SU-DHL-6 (cell line): ENCODE measurements around the gene DNAJC11.

Experiments used
- H2AFZ ChIP-seq: fragments of 200-600 bp; sonication (generic); 2 replicates; pipeline ENCODE4 v1.6.1; 2014; ENCODE audit warnings: low read depth, mild to moderate bottlenecking, moderate library complexity, mixed read lengths, antibody characterized with exemption, low read length; ENCODE audit not compliant: severe bottlenecking
- H3F3A ChIP-seq: fragments of 200-600 bp; shearing (Covaris generic); 2 replicates; pipeline ENCODE4 v1.6.0; 2016; ENCODE audit warnings: antibody characterized with exemption, mild to moderate bottlenecking; ENCODE audit not compliant: insufficient read depth
- H3K27ac ChIP-seq: fragments of 200-600 bp; sonication (generic); 2 replicates; pipeline ENCODE4 v1.5.1; 2016; ENCODE audit warnings: low read depth, mild to moderate bottlenecking, low read length, moderate library complexity, mixed read lengths
- H3K27me3 ChIP-seq: fragments of 200-600 bp; sonication (generic), shearing (Covaris generic); 2 replicates; pipeline ENCODE4 v1.6.0; 2014; ENCODE audit warnings: mild to moderate bottlenecking, low read length
- H3K36me3 ChIP-seq: fragments of 200-600 bp; sonication (generic); 2 replicates; pipeline ENCODE4 v1.6.1; 2014; ENCODE audit warnings: mild to moderate bottlenecking, low read length, mixed read lengths
- H3K4me2 ChIP-seq: fragments of 300-600, 200-600 bp; shearing (Covaris generic), sonication (generic); 2 replicates; pipeline ENCODE4 v1.6.0; 2014; ENCODE audit warnings: low read length, low read depth, mild to moderate bottlenecking; ENCODE audit not compliant: poor library complexity, severe bottlenecking
- H3K4me3 ChIP-seq: fragments of 200-600 bp; sonication (generic); 2 replicates; pipeline ENCODE4 v1.5.1; 2014; ENCODE audit warnings: antibody characterized with exemption, low read length, mild to moderate bottlenecking, mixed read lengths; ENCODE audit not compliant: insufficient read depth, poor library complexity, severe bottlenecking
- H3K79me2 ChIP-seq: fragments of 200-600 bp; sonication (generic); 2 replicates; pipeline ENCODE4 v1.6.1; 2014; ENCODE audit warnings: mild to moderate bottlenecking, low read length, moderate library complexity; ENCODE audit not compliant: insufficient read depth
- H3K9ac ChIP-seq: fragments of 200-600 bp; sonication (generic); 2 replicates; pipeline ENCODE4 v1.7.0; 2014; ENCODE audit warnings: mild to moderate bottlenecking, low read length
- H3K9me2 ChIP-seq: fragments of 200-600 bp; sonication (generic); replicated peaks from 2 replicates; pipeline ENCODE4 v1.6.1; 2014; ENCODE audit warnings: low read length; ENCODE audit not compliant: insufficient read depth
- H3K9me3 ChIP-seq: fragments of 200-600 bp; sonication (generic); 2 replicates; pipeline ENCODE4 v1.6.1; 2014; ENCODE audit warnings: low read length, mixed read lengths; ENCODE audit not compliant: insufficient read depth
- H4K20me1 ChIP-seq: fragments of 200-600 bp; sonication (generic); 2 replicates; pipeline ENCODE4 v1.6.1; 2014; ENCODE audit warnings: low read depth, mild to moderate bottlenecking, antibody characterized with exemption, low read length, moderate library complexity, mixed read lengths
- CTCF ChIP-seq: fragments of 200-600 bp; sonication (generic); IDR thresholded peaks from one replicate; pipeline ENCODE4 v1.5.1; 2017; ENCODE audit warnings: antibody characterized with exemption, mild to moderate bottlenecking, low read length, moderate library complexity; ENCODE audit not compliant: insufficient read depth, poor library complexity, severe bottlenecking
- EZH2phosphoT487 ChIP-seq: fragments of 200-600 bp; sonication (generic), shearing (Covaris generic); conservative IDR thresholded peaks from 2 replicates; pipeline ENCODE4 v1.6.1; 2018; ENCODE audit warnings: mild to moderate bottlenecking, antibody characterized with exemption, low read length, moderate library complexity, mixed read lengths

The DNAJC11 gene

GRCh38 chr1:6634371-6635052 is 67.1 kb downstream of the DNAJC11 start:
- H3F3A ChIP-seq: no peaks in the 10 kb centered on the region
- TF ChIP-seq EZH2phosphoT487 (no peak), CTCF (peak; percentile 26)
- H4K20me1 ChIP-seq: no peaks in the 10 kb centered on the region
- H3K36me3 ChIP-seq: no peaks in the 10 kb centered on the region
- no peaks in the 10 kb centered on the region for H3K27me3 ChIP-seq
- no peaks in the 10 kb centered on the region for H3K9me3 ChIP-seq
- H3K9ac ChIP-seq: no peak overlapping the region
- no peaks in the 10 kb centered on the region for H3K9me2 ChIP-seq
- no peak overlapping the region for H3K4me3 ChIP-seq
- H3K27ac ChIP-seq: no peak overlapping the region
- H2AFZ ChIP-seq: no peak overlapping the region
- H3K4me2 ChIP-seq: no peak overlapping the region
- H3K79me2 ChIP-seq: no peaks in the 10 kb centered on the region

GRCh38 chr1:6632588-6633514 is 68.8 kb downstream of the DNAJC11 start:
- Histone ChIP-seq H3K27me3 (no peaks in the 10 kb centered on the region), H3K9me3 (no peaks in the 10 kb centered on the region), H3K4me2 (no peak overlapping the region), H2AFZ (no peak overlapping the region), H3K4me3 (no peak overlapping the region), H3F3A (no peaks in the 10 kb centered on the region), H3K36me3 (no peaks in the 10 kb centered on the region), H3K9ac (no peak overlapping the region), H3K79me2 (no peaks in the 10 kb centered on the region), H4K20me1 (no peaks in the 10 kb centered on the region), H3K9me2 (no peaks in the 10 kb centered on the region), H3K27ac (no peak overlapping the region)
- TF ChIP-seq EZH2phosphoT487: no peak
- no peak for TF ChIP-seq CTCF

- H4K20me1 ChIP-seq: no peaks in the 10 kb centered on the region
Observed at GRCh38 chr1:6631058-6631457, 70.6 kb downstream of the DNAJC11 start.

More at GRCh38 chr1:6631058-6631457, 70.6 kb downstream of the DNAJC11 start:
- no peak overlapping the region for H2AFZ ChIP-seq
- H3F3A ChIP-seq: no peaks in the 10 kb centered on the region
- no peak overlapping the region for H3K9ac ChIP-seq
- H3K79me2 ChIP-seq: peaks cover 9% of the 10 kb centered on the region; the same call in 1 of the 2 replicates
- H3K36me3 ChIP-seq: no peaks in the 10 kb centered on the region
- H3K4me2 ChIP-seq: no peak overlapping the region
- H3K9me3 ChIP-seq: no peaks in the 10 kb centered on the region
- H3K27ac ChIP-seq: no peak overlapping the region
- TF ChIP-seq EZH2phosphoT487: no peak
- TF ChIP-seq CTCF: no peak
- H3K4me3 ChIP-seq: no peak overlapping the region
- no peaks in the 10 kb centered on the region for H3K9me2 ChIP-seq
- H3K27me3 ChIP-seq: no peaks in the 10 kb centered on the region
